HG03520 (cell line): ENCODE data around the gene NBL1.

Experiments used
- ATAC-seq: cut with Tn5 transposase; IDR thresholded peaks from one replicate; pipeline ENCODE4 v1.9.1; 2021; ENCODE audit warnings: mild to moderate bottlenecking, moderate library complexity; ENCODE audit not compliant: unreplicated experiment

Gene NBL1

DNA sequence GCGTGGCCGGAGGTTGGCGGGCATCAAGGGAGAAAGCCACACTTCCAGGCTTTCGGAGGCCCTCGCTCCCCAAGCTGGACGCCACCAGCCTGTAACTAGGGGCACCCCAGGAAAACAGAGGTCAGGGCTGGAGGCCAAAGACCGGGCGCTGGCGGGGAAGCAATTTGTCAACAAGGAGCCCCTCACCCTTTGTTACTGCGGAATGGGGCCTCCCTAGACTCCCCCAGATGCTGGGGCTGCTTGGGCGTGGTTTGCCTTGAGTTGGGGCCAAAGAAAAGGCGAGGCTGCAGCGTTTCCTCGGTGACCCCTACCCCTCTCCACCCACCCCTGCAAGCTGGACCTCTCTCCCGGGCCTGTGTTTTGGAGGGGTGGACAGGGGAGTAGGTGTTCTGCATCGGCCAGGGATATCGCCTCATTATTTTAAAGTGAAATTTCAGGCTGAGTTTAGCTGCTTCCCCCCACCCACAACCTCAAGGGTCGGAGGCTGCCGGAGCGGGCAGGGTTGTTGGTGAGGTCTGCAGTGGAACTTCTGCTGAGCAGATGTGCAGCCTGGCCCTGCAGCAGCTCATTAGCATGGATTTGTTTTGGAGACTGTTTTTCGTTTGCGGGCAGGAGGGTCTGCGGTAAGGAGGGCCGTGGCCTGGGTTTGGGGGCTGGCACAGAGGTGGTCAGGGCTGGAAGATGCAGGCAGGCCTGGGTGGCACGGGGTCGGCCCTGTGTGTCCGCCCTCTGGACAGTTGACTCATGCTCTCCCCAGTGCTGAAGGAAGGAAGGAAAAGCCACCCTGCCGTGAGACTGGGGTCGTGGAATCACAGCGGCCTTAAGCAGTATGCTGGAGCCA, 1.5 kb downstream of the NBL1 start:
- ATAC-seq = no peak

GRCh38 chr1:19646377-19647319, 2.5 kb downstream of the NBL1 start:
- no peak for ATAC-seq

DNA sequence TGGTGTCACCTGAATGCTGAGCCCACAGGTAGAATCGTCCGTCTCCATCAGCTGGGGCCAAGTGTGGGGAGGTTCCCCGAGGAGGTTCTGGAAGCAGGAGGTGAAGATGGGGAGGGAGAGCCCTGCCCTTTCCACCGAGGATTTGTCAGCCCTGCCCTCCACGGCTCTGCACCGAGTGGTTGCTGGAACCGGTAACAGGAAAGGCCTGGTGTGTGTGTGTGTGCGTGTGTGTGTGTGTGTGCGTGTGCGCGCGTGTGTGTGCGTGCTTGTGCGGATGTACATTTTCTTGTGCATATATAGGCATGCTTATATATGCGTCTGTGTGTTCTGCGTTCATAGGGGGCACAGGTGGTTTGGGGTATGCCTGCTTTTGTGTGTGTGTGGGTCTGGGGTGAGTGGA, 3.5 kb downstream of the NBL1 start:
- no peak for ATAC-seq

GRCh38 chr1:19648239-19648638, 4.1 kb downstream of the NBL1 start:
- ATAC-seq = no peak

DNA sequence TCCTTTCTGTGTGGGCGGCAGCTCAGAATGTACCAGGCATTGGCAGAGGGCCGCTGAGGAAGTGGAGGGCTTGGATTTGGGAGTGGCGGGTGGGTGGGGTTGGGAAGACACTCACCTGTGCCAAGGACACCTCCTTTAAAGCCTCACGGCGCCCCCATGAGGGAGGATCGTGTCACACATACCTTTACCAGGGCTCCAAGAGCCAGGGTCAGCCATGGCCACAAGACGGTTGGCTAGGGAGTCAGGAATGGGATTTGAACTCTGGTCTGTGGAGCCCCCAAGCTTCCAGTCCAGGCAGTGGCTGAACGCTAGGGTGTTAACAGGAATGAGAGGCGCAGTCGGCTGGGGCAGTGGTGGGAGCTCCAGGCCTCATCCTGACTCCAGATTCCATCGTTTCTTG, 4.6 kb downstream of the NBL1 start:
- no peak for ATAC-seq

DNA sequence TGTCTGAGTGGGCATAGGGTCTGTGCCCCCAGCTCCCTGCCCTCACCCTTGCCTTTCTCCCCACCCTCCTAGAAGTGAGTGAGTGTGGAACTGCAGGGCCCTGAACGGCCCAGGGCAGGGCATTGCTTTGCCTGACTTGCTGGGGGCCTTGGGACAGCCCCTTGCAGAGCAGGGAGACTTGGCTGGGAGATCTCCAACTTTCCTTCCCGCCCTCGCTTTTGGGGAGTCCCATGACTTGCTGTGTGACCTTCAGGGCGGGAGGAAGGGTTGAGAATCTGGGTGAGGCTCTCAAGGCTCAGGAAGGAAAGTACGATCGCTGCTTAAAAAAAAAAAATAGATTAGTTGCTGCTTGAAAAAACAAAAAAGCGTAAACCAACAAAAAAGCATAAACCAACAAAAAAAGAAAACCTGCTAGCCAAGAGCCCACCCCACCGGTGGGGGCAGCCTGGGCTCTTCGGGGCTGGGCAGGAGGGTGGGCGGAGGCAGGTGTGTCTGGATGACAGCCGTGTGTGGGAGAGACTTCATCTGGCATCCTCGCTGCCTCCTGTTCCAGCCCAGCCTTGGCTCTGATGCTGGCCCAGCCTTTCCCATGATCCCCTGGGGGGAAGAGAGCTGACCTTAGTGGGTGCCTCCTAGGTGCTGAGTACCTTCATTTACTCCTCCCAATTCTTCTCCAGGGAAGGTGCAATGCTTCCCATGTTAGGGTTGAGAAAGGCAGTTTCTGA, 6.5 kb downstream of the NBL1 start:
- ATAC-seq = no peak

GRCh38 chr1:19651141-19651737, 7.1 kb downstream of the NBL1 start:
- ATAC-seq = no peak

DNA sequence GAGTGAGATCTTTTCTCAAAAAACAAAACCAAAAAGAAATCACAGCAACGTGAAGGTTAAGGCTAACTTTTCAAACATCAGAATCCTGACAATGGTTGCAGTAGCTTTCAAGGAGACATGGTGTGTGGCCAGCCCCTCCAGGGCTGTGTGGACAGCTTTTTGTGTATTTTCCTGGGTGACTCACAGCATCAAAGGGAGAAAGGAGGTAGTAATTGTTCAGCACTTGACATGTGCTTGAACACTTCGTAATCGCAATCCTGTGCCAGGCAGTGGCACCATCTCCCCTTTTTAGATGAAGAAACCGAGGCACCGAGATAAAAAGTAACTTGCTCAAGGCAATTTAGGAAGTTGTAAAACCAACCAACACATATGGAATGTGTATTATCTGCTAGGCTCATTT, 10.3 kb downstream of the NBL1 start:
- ATAC-seq = no peak

GRCh38 chr1:19654886-19655717, 11.0 kb downstream of the NBL1 start:
- ATAC-seq = no peak

DNA sequence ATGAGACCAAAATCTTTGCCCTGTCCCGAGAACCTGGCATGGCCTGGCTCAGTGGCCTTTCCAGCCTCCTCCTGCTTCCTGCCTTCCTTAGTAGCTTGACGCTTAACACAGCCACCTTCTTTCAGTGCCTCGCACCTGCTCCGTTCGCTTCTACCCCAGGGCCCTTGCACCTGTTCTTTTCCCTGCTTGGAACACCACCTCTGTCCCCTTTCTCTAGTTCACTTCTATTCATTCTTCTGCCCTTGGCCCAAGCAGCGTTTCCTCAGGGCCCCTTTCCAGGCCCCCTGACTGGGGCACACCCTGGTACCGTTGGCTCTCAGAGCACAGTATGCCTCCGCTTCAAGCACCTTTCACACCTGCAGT, 11.6 kb downstream of the NBL1 start:
- no peak for ATAC-seq

GRCh38 chr1:19656134-19656779, 12.1 kb downstream of the NBL1 start:
- no peak for ATAC-seq

DNA sequence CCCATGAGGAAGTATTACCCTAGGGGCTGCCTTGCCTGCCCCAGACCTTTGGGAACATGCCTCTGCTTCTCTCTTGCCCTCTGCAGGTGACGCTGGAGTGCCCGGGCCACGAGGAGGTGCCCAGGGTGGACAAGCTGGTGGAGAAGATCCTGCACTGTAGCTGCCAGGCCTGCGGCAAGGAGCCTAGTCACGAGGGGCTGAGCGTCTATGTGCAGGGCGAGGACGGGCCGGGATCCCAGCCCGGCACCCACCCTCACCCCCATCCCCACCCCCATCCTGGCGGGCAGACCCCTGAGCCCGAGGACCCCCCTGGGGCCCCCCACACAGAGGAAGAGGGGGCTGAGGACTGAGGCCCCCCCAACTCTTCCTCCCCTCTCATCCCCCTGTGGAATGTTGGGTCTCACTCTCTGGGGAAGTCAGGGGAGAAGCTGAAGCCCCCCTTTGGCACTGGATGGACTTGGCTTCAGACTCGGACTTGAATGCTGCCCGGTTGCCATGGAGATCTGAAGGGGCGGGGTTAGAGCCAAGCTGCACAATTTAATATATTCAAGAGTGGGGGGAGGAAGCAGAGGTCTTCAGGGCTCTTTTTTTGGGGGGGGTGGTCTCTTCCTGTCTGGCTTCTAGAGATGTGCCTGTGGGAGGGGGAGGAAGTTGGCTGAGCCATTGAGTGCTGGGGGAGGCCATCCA, 12.8 kb downstream of the NBL1 start:
- ATAC-seq = no peak

GRCh38 chr1:19657511-19657910, 13.4 kb downstream of the NBL1 start:
- no peak for ATAC-seq

GRCh38 chr1:19658186-19658585, 14.1 kb downstream of the NBL1 start:
- ATAC-seq = no peak

GRCh38 chr1:19661721-19662228, 17.7 kb downstream of the NBL1 start:
- ATAC-seq = no peak

GRCh38 chr1:19662313-19662712, 18.2 kb downstream of the NBL1 start:
- no peak for ATAC-seq

DNA sequence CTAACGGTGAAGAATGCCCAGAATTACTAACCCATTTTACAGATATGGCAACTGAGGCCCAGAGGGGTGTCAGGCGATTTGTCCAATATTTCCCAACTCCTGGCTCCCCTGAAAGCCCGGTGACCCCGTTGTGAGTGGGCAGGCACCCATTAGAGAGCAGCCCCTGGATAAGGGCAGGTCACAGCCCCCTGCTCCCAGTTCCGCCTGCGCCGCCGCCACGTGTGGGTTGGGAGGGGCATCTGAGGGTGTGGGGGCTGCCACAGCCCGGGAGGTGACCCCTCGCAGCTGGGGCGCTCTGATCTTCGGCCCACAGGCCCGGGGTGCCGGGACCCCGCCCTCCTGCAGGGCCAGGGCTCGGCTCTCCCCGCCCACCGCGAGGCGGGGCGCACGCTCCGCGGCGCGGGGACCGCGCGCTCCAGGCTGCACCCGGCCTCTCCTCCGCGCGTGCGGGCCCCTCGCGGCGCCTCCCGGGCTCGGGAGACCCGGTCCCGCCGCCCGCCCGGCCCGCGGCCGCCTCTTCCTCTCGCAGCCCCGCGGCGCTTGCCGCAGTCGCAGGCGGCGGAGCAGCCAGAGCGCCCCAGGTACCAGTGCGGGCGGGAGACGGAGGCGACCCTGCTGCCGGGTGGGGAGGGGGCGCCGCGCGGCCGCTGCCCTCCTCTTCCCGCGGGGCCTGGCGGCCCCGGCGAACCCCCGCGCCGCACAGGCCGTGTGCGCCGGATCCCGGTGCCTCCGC, 20.5 kb downstream of the NBL1 start, which contains the start of gene HTR6:
Gene HTR6, plus strand, starts transcription at position 423 of the 733 bp plus-strand sequence. CDS start 879 bp downstream, outside the sequence.
- no peak for ATAC-seq

DNA sequence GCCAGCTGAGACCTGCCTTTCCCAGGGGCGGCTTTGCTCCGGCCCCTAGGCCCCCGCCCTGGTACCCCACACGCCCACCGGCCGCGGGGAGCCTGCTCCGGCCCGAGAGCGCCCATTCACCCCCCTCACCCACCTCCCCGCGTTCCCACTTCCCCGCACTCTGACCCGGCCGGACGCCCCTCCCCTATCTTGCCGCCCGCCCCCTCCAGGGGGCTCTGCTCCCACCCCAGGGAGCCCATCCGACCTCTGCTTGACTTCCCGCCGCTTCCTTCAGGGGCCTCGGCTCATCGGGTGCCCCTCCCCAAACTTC, 21.0 kb downstream of the NBL1 start:
- no peak for ATAC-seq
